Measurements from ENCODE around the gene MCTP1. TPM values are rescaled to one million over a fixed set of nuclear protein-coding genes. Genes with fewer than 3 reads are reported as not detected.

The MCTP1 gene
- total and polyA plus RNA-seq, 2 of the 8 experiments (the other 6 are each of a cell fraction or from before 2014, with no cell fraction given) = 0.56 to 3.4 TPM

- H3K14ac ChIP-seq (ENCODE audit: insufficient read length) = no peak overlapping the region
- H4K20me1 ChIP-seq (replicated peaks in 1 of 2; ENCODE audit: control insufficient read depth in 1 of 2, insufficient read depth in 2 of 2, low read length in 2 of 2) = no peaks in the 10 kb centered on the region
- no peaks in the 10 kb centered on the region for H3K79me2 ChIP-seq (ENCODE audit: control insufficient read depth in 1 of 2, insufficient read depth in 2 of 2, low read length in 2 of 2)
- no peak overlapping the region for H3K18ac ChIP-seq (ENCODE audit: extremely low read depth, low read length)
- H3K23me2 ChIP-seq (ENCODE audit: low read depth, low read length) = no peaks in the 10 kb centered on the region
- H2BK120ac ChIP-seq (replicated peaks; ENCODE audit: low read depth, low read length) = no peak overlapping the region
- H3K9ac ChIP-seq (replicated peaks in 1 of 4; ENCODE audit: extremely low read depth in 1 of 4, low read depth in 3 of 4, low read length in 3 of 4) = no peak overlapping the region
- H3K36me3 ChIP-seq (ENCODE audit: control insufficient read depth in 2 of 4, insufficient read depth in 4 of 4, low read length in 3 of 4) = no peaks in the 10 kb centered on the region
- no peak for FAIRE-seq
- POLR2A ChIA-PET (ENCODE audit: partially characterized antibody) = no interaction called here
- H3K56ac ChIP-seq (replicated peaks; ENCODE audit: insufficient read length, low read depth, low read length) = no peak overlapping the region
- no peak overlapping the region for H3K4ac ChIP-seq (replicated peaks; ENCODE audit: insufficient read length, low read depth, low read length)
- no peak overlapping the region for H3K23ac ChIP-seq (ENCODE audit: insufficient read length)
- no peaks in the 10 kb centered on the region for H3K27me3 ChIP-seq (replicated peaks in 1 of 4; ENCODE audit: control insufficient read depth in 3 of 4, extremely low read depth in 1 of 4, insufficient read depth in 3 of 4, low read length in 3 of 4)
- no peak overlapping the region for H2BK5ac ChIP-seq (ENCODE audit: low read depth, low read length)
- TF ChIP-seq HDAC6 (IDR thresholded peaks at IDR 0.05; ENCODE audit: low read depth, low read length) (no peak), NANOG (IDR thresholded peaks at IDR 0.05; ENCODE audit: insufficient read depth, low read depth, low read length, poor library complexity, severe bottlenecking) (no peak), POU5F1 (IDR thresholded peaks at IDR 0.05; ENCODE audit: low read depth, low read length) (no peak), ZNF274 (IDR thresholded peaks at IDR 0.05; ENCODE audit: borderline replicate concordance, extremely low read depth, low read length) (no peak), KDM1A (IDR thresholded peaks at IDR 0.05; ENCODE audit: borderline replicate concordance, low read length) (no peak), KDM4A (IDR thresholded peaks at IDR 0.05; ENCODE audit: low read depth, low read length, severe bottlenecking) (no peak)
- TF ChIP-seq, protein P1, sequence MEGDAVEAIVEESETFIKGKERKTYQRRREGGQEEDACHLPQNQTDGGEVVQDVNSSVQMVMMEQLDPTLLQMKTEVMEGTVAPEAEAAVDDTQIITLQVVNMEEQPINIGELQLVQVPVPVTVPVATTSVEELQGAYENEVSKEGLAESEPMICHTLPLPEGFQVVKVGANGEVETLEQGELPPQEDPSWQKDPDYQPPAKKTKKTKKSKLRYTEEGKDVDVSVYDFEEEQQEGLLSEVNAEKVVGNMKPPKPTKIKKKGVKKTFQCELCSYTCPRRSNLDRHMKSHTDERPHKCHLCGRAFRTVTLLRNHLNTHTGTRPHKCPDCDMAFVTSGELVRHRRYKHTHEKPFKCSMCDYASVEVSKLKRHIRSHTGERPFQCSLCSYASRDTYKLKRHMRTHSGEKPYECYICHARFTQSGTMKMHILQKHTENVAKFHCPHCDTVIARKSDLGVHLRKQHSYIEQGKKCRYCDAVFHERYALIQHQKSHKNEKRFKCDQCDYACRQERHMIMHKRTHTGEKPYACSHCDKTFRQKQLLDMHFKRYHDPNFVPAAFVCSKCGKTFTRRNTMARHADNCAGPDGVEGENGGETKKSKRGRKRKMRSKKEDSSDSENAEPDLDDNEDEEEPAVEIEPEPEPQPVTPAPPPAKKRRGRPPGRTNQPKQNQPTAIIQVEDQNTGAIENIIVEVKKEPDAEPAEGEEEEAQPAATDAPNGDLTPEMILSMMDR (IDR thresholded peaks at IDR 0.05; ENCODE audit: control extremely low read depth in 1 of 3, insufficient read depth in 1 of 3, low read depth in 1 of 3, low read length in 3 of 3) = no peak
- H2BK20ac ChIP-seq (ENCODE audit: low read length) = no peak overlapping the region
- H4K91ac ChIP-seq (replicated peaks; ENCODE audit: insufficient read length, low read length) = no peak overlapping the region
- H3K4me1 ChIP-seq (replicated peaks in 1 of 4; ENCODE audit: control insufficient read depth in 3 of 4, insufficient read depth in 4 of 4, low read length in 3 of 4) = no peaks in the 10 kb centered on the region
- H3K4me3 ChIP-seq (ENCODE audit: extremely low read depth in 1 of 4, insufficient read depth in 2 of 4, low read depth in 3 of 4, low read length in 4 of 4) = no peak overlapping the region
- no peaks in the 10 kb centered on the region for H3K79me1 ChIP-seq (ENCODE audit: low read depth, low read length)
- no peak overlapping the region for H2BK12ac ChIP-seq (ENCODE audit: low read depth, low read length)
- CTCF ChIA-PET (ENCODE audit: partially characterized antibody) = interaction anchor here (0.6 to 1.1 kb wide), 2 partner anchors 9 to 24 kb away, joined by 3 read pairs; no protein-coding TSS in a partner anchor
- no peak overlapping the region for H2AFZ ChIP-seq (ENCODE audit: low read length)
- no peak overlapping the region for H3K27ac ChIP-seq (ENCODE audit: low read depth, low read length)
- H4K8ac ChIP-seq (ENCODE audit: extremely low read depth, insufficient read depth, low read length) = no peak overlapping the region
- no peaks in the 10 kb centered on the region; a peak in 1 of 4 replicates for H3K9me3 ChIP-seq (ENCODE audit: insufficient read depth in 2 of 2, low read depth in 1 of 2, low read length in 1 of 2)
- no peak overlapping the region for H3K4me2 ChIP-seq (ENCODE audit: insufficient read depth in 1 of 2, low read depth in 2 of 2, low read length in 2 of 2)
- H2BK15ac ChIP-seq (ENCODE audit: low read length) = no peak overlapping the region
- no peak overlapping the region for H2AK5ac ChIP-seq (ENCODE audit: low read depth, low read length)
- no peak overlapping the region for H4K5ac ChIP-seq (ENCODE audit: insufficient read length, low read depth, low read length)
- no peak for DNase-seq (ENCODE audit: low read depth in 1 of 2, low spot score in 2 of 2)
Measured at GRCh38 chr5:95148453-95148852, 136.4 kb downstream of the MCTP1 start.

Data from H1 (cell line).